NCI-H1092 treated with DMSO at 0.1 percent for 48 hours (cell line): ENCODE results near the gene SMCP.

Experiments used
- DNase-seq: peaks from one replicate; lab custom pipeline; 2025; lab: John Stamatoyannopoulos, UW

The SMCP gene

GRCh38 chr1:152886758-152887409 is 8.8 kb downstream of the SMCP start:
- no peak for DNase-seq

- DNase-seq: no peak
These were observed 10.0 kb downstream of the SMCP start for GRCh38 chr1:152888126-152888525.

- DNase-seq: no peak
These were observed 20.9 kb downstream of the SMCP start for GRCh38 chr1:152899027-152899426.

- no peak for DNase-seq
These were observed 21.8 kb downstream of the SMCP start for GRCh38 chr1:152899883-152900282.

GRCh38 chr1:152901631-152902030 is 23.5 kb downstream of the SMCP start:
- DNase-seq: no peak

GRCh38 chr1:152902636-152903035 is 24.5 kb downstream of the SMCP start:
- DNase-seq: no peak

- no peak for DNase-seq
These were observed 26.7 kb downstream of the SMCP start for GRCh38 chr1:152904688-152905440.

GRCh38 chr1:152906023-152906565 is 28.0 kb downstream of the SMCP start:
- no peak for DNase-seq

- DNase-seq: no peak
These were observed 29.8 kb downstream of the SMCP start, which contains the start of gene IVL for GRCh38 chr1:152907686-152908601. TSS of gene IVL (plus strand) at chr1:152908546. CDS start at chr1:152909798, 1,252 bp downstream.

GRCh38 chr1:152909206-152909605 is 31.1 kb downstream of the SMCP start:
- DNase-seq: no peak

GRCh38 chr1:152912471-152912870 is 34.3 kb downstream of the SMCP start:
- no peak for DNase-seq

- DNase-seq: no peak
These were observed 34.8 kb downstream of the SMCP start for GRCh38 chr1:152912900-152913299.

GRCh38 chr1:152917794-152918193 is 39.7 kb downstream of the SMCP start:
- no peak for DNase-seq

GRCh38 chr1:152919071-152919470 is 40.9 kb downstream of the SMCP start:
- DNase-seq: no peak

GRCh38 chr1:152924191-152924590 is 46.1 kb downstream of the SMCP start:
- no peak for DNase-seq

- DNase-seq: no peak
These were observed 48.0 kb downstream of the SMCP start for GRCh38 chr1:152926091-152926490.

GRCh38 chr1:152928671-152929070 is 50.5 kb downstream of the SMCP start:
- DNase-seq: no peak

GRCh38 chr1:152932170-152932811 is 54.2 kb downstream of the SMCP start:
- no peak for DNase-seq

GRCh38 chr1:152933196-152933595 is 55.1 kb downstream of the SMCP start:
- no peak for DNase-seq
